B cell (primary cell): ENCODE measurements around the gene SMG7. TPM values are rescaled to one million over a fixed set of nuclear protein-coding genes. Genes with fewer than 3 reads are reported as not detected.

ENCODE experiments used
- ATAC-seq: fragments of 200-7000 bp; cut with Tn5 transposase; one replicate; pipeline ENCODE4 v1.10.0; 2021; ENCODE audit warnings: low read depth, mild to moderate bottlenecking, moderate number of reproducible peaks, moderate library complexity
- CTCF ChIA-PET: fragments of 350-600 bp; sonication (Branson Sonifier 250); formaldehyde crosslinking; loops from one replicate; lab custom pipeline; 2021; ENCODE audit warnings: antibody characterized with exemption, inconsistent platforms; lab: Charles Lee
- POLR2A ChIA-PET: fragments of 350-600 bp; sonication (Branson Sonifier 250); formaldehyde crosslinking; loops from one replicate; lab custom pipeline; 2021; ENCODE audit warnings: antibody characterized with exemption; lab: Charles Lee
- DNase-seq: peaks from one replicate; pipeline ENCODE4 v3.0.0; 2013
- H2AFZ ChIP-seq: 2 replicates; pipeline ENCODE4 v1.6.1; 2012; ENCODE audit warnings: mild to moderate bottlenecking, low read depth, low read length; ENCODE audit not compliant: insufficient read depth, poor library complexity, severe bottlenecking
- H3K27ac ChIP-seq, 2 donors: 1 replicate in 1 of 2; 2 replicates in 1 of 2; pipeline ENCODE4 v1.5.1; 2012 to 2013; ENCODE audit warnings: low read length in 2 of 2, mild to moderate bottlenecking in 2 of 2, moderate library complexity in 1 of 2
- H3K27me3 ChIP-seq, 4 experiments: fragments of 200-600 bp in 1 of 4; sonication (generic) in 1 of 4; replicated peaks in 1 of 4; 1 replicate in 2 of 4; 2 replicates in 2 of 4; pipeline versions ENCODE4 v1.6.1 to v1.7.0; 2013 to 2016; ENCODE audit warnings: low read length in 3 of 4, mild to moderate bottlenecking in 2 of 4, mixed read lengths in 1 of 4, moderate library complexity in 1 of 4; ENCODE audit not compliant: insufficient read depth in 4 of 4, control insufficient read depth in 3 of 4; ENCODE audit errors: control extremely low read depth in 1 of 4
- H3K36me3 ChIP-seq, 2 experiments: replicated peaks in 1 of 2; 1 replicate in 1 of 2; 2 replicates in 1 of 2; pipeline versions ENCODE4 v1.6.1 to v1.7.1; 2013; ENCODE audit warnings: low read length in 1 of 2; ENCODE audit not compliant: insufficient read depth in 2 of 2, control insufficient read depth in 1 of 2; ENCODE audit errors: control extremely low read depth in 1 of 2, extremely low read depth in 1 of 2
- H3K4me1 ChIP-seq, 2 donors: fragments of 200-600 bp in 1 of 2; sonication (generic) in 1 of 2; 1 replicate in 1 of 2; 2 replicates in 1 of 2; pipeline versions ENCODE4 v1.5.1 to v1.6.1; 2013 to 2017; ENCODE audit warnings: low read length in 2 of 2; ENCODE audit not compliant: control insufficient read depth in 2 of 2, insufficient read depth in 2 of 2
- H3K4me2 ChIP-seq: replicated peaks from 2 replicates; pipeline ENCODE3; 2012; ENCODE audit warnings: mild to moderate bottlenecking, low read depth, low read length; ENCODE audit not compliant: poor library complexity, severe bottlenecking
- H3K4me3 ChIP-seq, 5 experiments: fragments of 200-600 bp in 1 of 5; sonication (generic) in 1 of 5; 1 replicate in 3 of 5; 2 replicates in 2 of 5; pipeline versions ENCODE4 v1.5.1 to v1.7.0; 2011 to 2016; ENCODE audit warnings: low read length in 4 of 5, mild to moderate bottlenecking in 4 of 5, low read depth in 2 of 5, control low read depth in 1 of 5, moderate library complexity in 1 of 5; ENCODE audit not compliant: insufficient read depth in 1 of 5; ENCODE audit errors: control extremely low read depth in 1 of 5, extremely low read depth in 1 of 5
- H3K79me2 ChIP-seq: fragments of 200-600 bp; sonication (generic); one replicate; pipeline ENCODE4 v1.6.0; 2016; ENCODE audit warnings: low read length; ENCODE audit not compliant: control insufficient read depth, insufficient read depth
- H3K9ac ChIP-seq: fragments of 200-600 bp; sonication (generic); 2 replicates; pipeline ENCODE4 v1.6.1; 2017; ENCODE audit warnings: mild to moderate bottlenecking, low read length, moderate library complexity
- H3K9me3 ChIP-seq, 3 donors: one replicate each; pipeline versions ENCODE4 v1.6.1 to v1.7.1; 2013; ENCODE audit warnings: low read length in 2 of 3; ENCODE audit not compliant: control insufficient read depth in 2 of 3, insufficient read depth in 1 of 3; ENCODE audit errors: control extremely low read depth in 1 of 3
- H4K20me1 ChIP-seq: 2 replicates; pipeline ENCODE4 v1.6.0; 2012; ENCODE audit warnings: mild to moderate bottlenecking, low read length; ENCODE audit not compliant: insufficient read depth, control insufficient read depth, poor library complexity, severe bottlenecking
- H3K27ac Mint-ChIP-seq: one replicate; pipeline ENCODE4 v1.8.0; 2021; ENCODE audit warnings: mixed read lengths
- H3K27me3 Mint-ChIP-seq: one replicate; pipeline ENCODE4 v1.8.0; 2021; ENCODE audit warnings: mixed read lengths
- H3K4me1 Mint-ChIP-seq: one replicate; pipeline ENCODE4 v1.8.0; 2021; ENCODE audit warnings: mixed read lengths
- H3K4me3 Mint-ChIP-seq: one replicate; pipeline ENCODE4 v1.8.0; 2021; ENCODE audit warnings: mixed read lengths
- H3K9me3 Mint-ChIP-seq: one replicate; pipeline ENCODE4 v1.8.0; 2022; ENCODE audit warnings: mixed read lengths; ENCODE audit not compliant: insufficient read depth
- EZH2 ChIP-seq: IDR thresholded peaks from 2 replicates; pipeline ENCODE4 v1.6.1; 2012; ENCODE audit warnings: borderline replicate concordance, low read depth, mild to moderate bottlenecking, moderate library complexity, low read length; ENCODE audit not compliant: insufficient read depth, poor library complexity, severe bottlenecking
- WGBS: methylation state at CpG from one replicate; pipeline ENCODE4 v1.1.5; 2013; ENCODE audit warnings: missing lambda C conversion rate; ENCODE audit not compliant: insufficient coverage; 5-methylcytosine and 5-hydroxymethylcytosine counted together
- intact Hi-C: fragments of 100-400 bp; cut with micrococcal nuclease; formaldehyde crosslinking; loops from one replicate; pipeline ENCODE4 v1.10.0; 2022
- polyA plus RNA-seq: library from polyadenylated mRNA; depleted of rRNA; stranded (reverse); fragments of >200 nt; gene quantifications from 2 replicates; pipeline ENCODE4 v1.2.3, GENCODE V29; 2012
- total RNA-seq, 2 donors: library from RNA; stranded (reverse); fragments of 120-200 nt in 1 of 2; gene quantifications; 1 replicate in 1 of 2; 2 replicates in 1 of 2; pipeline versions ENCODE4 v1.2.3 to v1.2.4, GENCODE V29; 2013 to 2022
- TF ChIP-seq, protein P1 (sequence below): fragments of 200-600 bp; IDR thresholded peaks from one replicate; pipeline ENCODE4 v1.8.0; 2022; ENCODE audit warnings: antibody characterized with exemption, mild to moderate bottlenecking

The SMG7 gene
- total and polyA plus RNA-seq, 2 donors (not counting 1 experiment from before 2014, with no cell fraction given), result 20.8 to 73.3 TPM

DNA sequence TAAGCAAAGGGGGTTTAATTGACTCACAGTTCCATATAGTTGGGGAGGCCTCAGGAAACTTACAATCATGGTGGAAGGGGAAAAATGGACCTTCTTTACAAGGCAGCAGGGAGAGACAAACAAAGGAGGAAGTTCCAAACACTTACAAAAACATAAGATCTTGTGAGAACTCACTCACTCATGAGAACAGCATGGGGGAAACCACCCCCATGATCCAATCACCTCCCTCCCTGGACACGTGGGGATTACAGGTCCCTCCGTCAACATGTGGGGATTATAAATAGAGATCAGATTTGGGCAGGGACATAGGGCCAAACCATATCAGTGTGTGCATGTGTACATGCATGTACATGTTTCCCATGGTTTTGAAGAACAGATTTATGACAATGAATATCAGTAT lies 5.5 kb upstream of the SMG7 start:
- POLR2A ChIA-PET, result no interaction called here
- no CpG with 5 or more reads among the region's 2 CpGs for WGBS

DNA sequence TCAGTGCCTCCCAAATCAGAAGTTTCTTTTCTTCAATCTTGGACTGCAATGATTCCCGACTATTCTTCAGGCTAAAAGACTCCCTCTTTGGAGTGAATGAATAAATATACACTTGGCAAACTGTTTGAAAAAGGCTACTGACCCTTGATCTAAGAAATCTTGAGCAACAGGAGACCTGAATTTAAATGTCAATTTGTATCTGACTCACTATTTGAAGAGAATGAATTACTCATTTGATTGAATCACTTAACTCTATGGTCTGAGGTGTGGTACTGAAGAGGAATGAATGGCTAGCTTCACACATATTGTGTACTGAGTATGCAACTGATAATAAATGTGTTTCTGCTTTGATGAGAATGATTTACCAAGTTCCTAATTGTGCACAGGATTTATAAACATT lies 4.6 kb upstream of the SMG7 start:
- peaks cover 6% of the 10 kb centered on the region for H3K27me3 Mint-ChIP-seq
- peaks cover 23% of the 10 kb centered on the region for H3K4me1 Mint-ChIP-seq
- peaks cover 0 to 7% (median 0%) of the 10 kb centered on the region in 4 experiments for H3K27me3 ChIP-seq
- intact Hi-C loops, result loop anchor here (5.0 kb wide), 1 partner anchor 435 kb away; no protein-coding TSS in a partner anchor
- H3K4me3 ChIP-seq, result no peak overlapping the region
- no peaks in the 10 kb centered on the region for H3K9me3 Mint-ChIP-seq
- H3K4me3 Mint-ChIP-seq, result no peak overlapping the region
- no peak for TF ChIP-seq EZH2
- TF ChIP-seq, protein P1, sequence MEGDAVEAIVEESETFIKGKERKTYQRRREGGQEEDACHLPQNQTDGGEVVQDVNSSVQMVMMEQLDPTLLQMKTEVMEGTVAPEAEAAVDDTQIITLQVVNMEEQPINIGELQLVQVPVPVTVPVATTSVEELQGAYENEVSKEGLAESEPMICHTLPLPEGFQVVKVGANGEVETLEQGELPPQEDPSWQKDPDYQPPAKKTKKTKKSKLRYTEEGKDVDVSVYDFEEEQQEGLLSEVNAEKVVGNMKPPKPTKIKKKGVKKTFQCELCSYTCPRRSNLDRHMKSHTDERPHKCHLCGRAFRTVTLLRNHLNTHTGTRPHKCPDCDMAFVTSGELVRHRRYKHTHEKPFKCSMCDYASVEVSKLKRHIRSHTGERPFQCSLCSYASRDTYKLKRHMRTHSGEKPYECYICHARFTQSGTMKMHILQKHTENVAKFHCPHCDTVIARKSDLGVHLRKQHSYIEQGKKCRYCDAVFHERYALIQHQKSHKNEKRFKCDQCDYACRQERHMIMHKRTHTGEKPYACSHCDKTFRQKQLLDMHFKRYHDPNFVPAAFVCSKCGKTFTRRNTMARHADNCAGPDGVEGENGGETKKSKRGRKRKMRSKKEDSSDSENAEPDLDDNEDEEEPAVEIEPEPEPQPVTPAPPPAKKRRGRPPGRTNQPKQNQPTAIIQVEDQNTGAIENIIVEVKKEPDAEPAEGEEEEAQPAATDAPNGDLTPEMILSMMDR, result no peak
- no peaks in the 10 kb centered on the region for H3K36me3 ChIP-seq
- DNase-seq (no peak), ATAC-seq (no peak)
- peaks cover 15% of the 10 kb centered on the region for H3K79me2 ChIP-seq
- H3K4me2 ChIP-seq, result no peak overlapping the region
- no peak overlapping the region for H3K9ac ChIP-seq
- ChIA-PET CTCF (interaction anchor here (2.1 to 2.5 kb wide), 2 partner anchors 18 to 448 kb away, joined by 9 to 13 read pairs; no protein-coding TSS in a partner anchor), POLR2A (no interaction called here)
- no CpG with 5 or more reads among the region's 1 CpG for WGBS
- H3K9me3 ChIP-seq, result no peaks in the 10 kb centered on the region
- H3K4me1 ChIP-seq, result no peaks in the 10 kb centered on the region
- H4K20me1 ChIP-seq, result no peaks in the 10 kb centered on the region
- no peak overlapping the region for H2AFZ ChIP-seq
- H3K27ac ChIP-seq, result no peak overlapping the region
- H3K27ac Mint-ChIP-seq, result no peak overlapping the region

More for the DNA sequence above, 5.5 kb upstream of the SMG7 start:
- Histone ChIP-seq H3K4me3 (no peak overlapping the region), H3K9ac (no peak overlapping the region), H3K27ac (no peak overlapping the region), H3K36me3 (no peaks in the 10 kb centered on the region), H3K79me2 (peaks cover 8% of the 10 kb centered on the region), H3K4me1 (no peaks in the 10 kb centered on the region), H3K9me3 (no peaks in the 10 kb centered on the region), H4K20me1 (no peaks in the 10 kb centered on the region), H3K4me2 (no peak overlapping the region), H3K27me3 (peaks cover 0 to 7% (median 2%) of the 10 kb centered on the region in 4 experiments), H2AFZ (no peak overlapping the region)
- Mint-ChIP-seq H3K27ac (no peak overlapping the region), H3K27me3 (peaks cover 10% of the 10 kb centered on the region), H3K4me3 (no peak overlapping the region), H3K9me3 (no peaks in the 10 kb centered on the region), H3K4me1 (peaks cover 18% of the 10 kb centered on the region)
- no peak for DNase-seq
- intact Hi-C loops, result loop anchor here (5.0 kb wide), 1 partner anchor 436 kb away; no protein-coding TSS in a partner anchor
- ATAC-seq, result no peak
- no peak for TF ChIP-seq EZH2
- TF ChIP-seq, protein P1, result no peak
- CTCF ChIA-PET, result no interaction called here
